AG09319 (cell line): ENCODE results near the gene TAAR6.
A peak's percentile ranks its signal among the peaks of the same experiment; 100 is the strongest.
"Not testable (repeated sequence)": the region's sequence is repeated elsewhere in the genome, so short reads cannot be mapped to it uniquely, and the experiment has no call there.

Experiments
- DNase-seq: peaks from one replicate; pipeline ENCODE4 v3.0.0-alpha.2; 2010; ENCODE audit warnings: low read depth; ENCODE audit errors: extremely low read depth
- CTCF ChIP-seq: IDR thresholded peaks from 2 replicates; pipeline ENCODE4 v1.5.1; 2011; ENCODE audit warnings: low read depth, mild to moderate bottlenecking, inconsistent platforms, low read length, moderate library complexity

The TAAR6 gene

GRCh38 chr6:132570221-132570777, at the start of gene TAAR6:
Gene TAAR6 (plus strand): TSS chr6:132570322. CDS start chr6:132570322, 0 bp downstream.
- no peak for TF ChIP-seq CTCF
- no peak for DNase-seq

- TF ChIP-seq CTCF, result no peak
- no peak for DNase-seq
Observed at GRCh38 chr6:132520953-132521352, 49.2 kb upstream of the TAAR6 start.

- TF ChIP-seq CTCF, result no peak
- DNase-seq, result no peak
Observed at GRCh38 chr6:132524646-132525045, 45.5 kb upstream of the TAAR6 start.

- TF ChIP-seq CTCF, result no peak
- DNase-seq, result no peak
Observed at GRCh38 chr6:132525866-132526265, 44.3 kb upstream of the TAAR6 start.

- TF ChIP-seq CTCF, result no peak
- DNase-seq, result no peak
Observed at GRCh38 chr6:132526461-132526860, 43.7 kb upstream of the TAAR6 start.

GRCh38 chr6:132527791-132528190, 42.3 kb upstream of the TAAR6 start:
- DNase-seq, result no peak
- TF ChIP-seq CTCF, result no peak

- DNase-seq, result peak; percentile 31
- peak; percentile 70 for TF ChIP-seq CTCF
Observed at GRCh38 chr6:132530293-132530974, 39.7 kb upstream of the TAAR6 start.

GRCh38 chr6:132534546-132534945, 35.6 kb upstream of the TAAR6 start:
- DNase-seq, result not testable (repeated sequence)
